Skin of body (tissue), 2 donors: ENCODE measurements around the gene ARMC9. TPM values are rescaled to one million over a fixed set of nuclear protein-coding genes. Genes with fewer than 3 reads are reported as not detected.
"Not testable (repeated sequence)": the region's sequence is repeated elsewhere in the genome, so short reads cannot be mapped to it uniquely, and the experiment has no call there.

Experiments
- DNase-seq: peaks from one replicate; lab custom pipeline; 2025; lab: John Stamatoyannopoulos, UW
- total RNA-seq: library from RNA; depleted of rRNA; stranded (reverse); fragments of >200 nt; gene quantifications from one replicate; pipeline ENCODE4 v1.2.3, GENCODE V29; 2014

The ARMC9 gene
- 8.8 TPM for total RNA-seq

- DNase-seq = no peak
Observed at GRCh38 chr2:231198291-231199173, at the start of gene ARMC9. Gene ARMC9, plus strand, starts transcription at chr2:231198631. Its CDS starts 7,608 bp downstream, at chr2:231206239.

GRCh38 chr2:231152800-231153557 is 45.5 kb upstream of the ARMC9 start:
- DNase-seq = no peak

- no peak for DNase-seq
Observed at GRCh38 chr2:231159306-231159705, 39.1 kb upstream of the ARMC9 start.

GRCh38 chr2:231160701-231161100 is 37.7 kb upstream of the ARMC9 start:
- DNase-seq = no peak

- no peak for DNase-seq
Observed at GRCh38 chr2:231161252-231161839, 37.1 kb upstream of the ARMC9 start.

GRCh38 chr2:231161877-231162329 is 36.5 kb upstream of the ARMC9 start:
- no peak for DNase-seq

- DNase-seq = no peak
Observed at GRCh38 chr2:231163011-231163410, 35.4 kb upstream of the ARMC9 start.

- DNase-seq = no peak
Observed at GRCh38 chr2:231163414-231164095, 34.9 kb upstream of the ARMC9 start.

- no peak for DNase-seq
Observed at GRCh38 chr2:231167745-231168459, 30.5 kb upstream of the ARMC9 start.

GRCh38 chr2:231168460-231169139 is 29.8 kb upstream of the ARMC9 start:
- DNase-seq = no peak

GRCh38 chr2:231169488-231169887 is 28.9 kb upstream of the ARMC9 start:
- peak; percentile 82 for DNase-seq

GRCh38 chr2:231170055-231170454 is 28.4 kb upstream of the ARMC9 start:
- peak; percentile 42 for DNase-seq

GRCh38 chr2:231172025-231172424 is 26.4 kb upstream of the ARMC9 start:
- no peak for DNase-seq

- DNase-seq = no peak
Observed at GRCh38 chr2:231174211-231174651, 24.2 kb upstream of the ARMC9 start.

- DNase-seq = no peak
Observed at GRCh38 chr2:231176066-231176465, 22.4 kb upstream of the ARMC9 start.

GRCh38 chr2:231177156-231178025 is 21.0 kb upstream of the ARMC9 start:
- DNase-seq = no peak

GRCh38 chr2:231178805-231179204 is 19.6 kb upstream of the ARMC9 start:
- DNase-seq = not testable (repeated sequence)

- no peak for DNase-seq
Observed at GRCh38 chr2:231181860-231182512, 16.4 kb upstream of the ARMC9 start.

GRCh38 chr2:231182513-231182899 is 15.9 kb upstream of the ARMC9 start:
- no peak for DNase-seq
